Fibroblast of pulmonary artery (primary cell): ENCODE data around the gene REPS2.

Source experiments
- DNase-seq: peaks from one replicate; pipeline ENCODE4 v3.0.0-alpha.2; 2010; ENCODE audit warnings: low read depth
- H3K4me3 ChIP-seq: replicated peaks from 2 replicates; pipeline ENCODE4 v1.5.1; 2011; ENCODE audit warnings: low read depth, mild to moderate bottlenecking, control low read depth, low read length, moderate library complexity
- CTCF ChIP-seq: IDR thresholded peaks from 2 replicates; pipeline ENCODE4 v1.5.1; 2011; ENCODE audit warnings: mild to moderate bottlenecking, control low read depth, low read length, inconsistent platforms; ENCODE audit errors: missing control alignments

The REPS2 gene

GRCh38 chrX:17014216-17014615, 67.8 kb downstream of the REPS2 start:
- no peak for TF ChIP-seq CTCF
- H3K4me3 ChIP-seq: no peak overlapping the region
- DNase-seq: no peak

- no peak overlapping the region for H3K4me3 ChIP-seq
- DNase-seq: no peak
- TF ChIP-seq CTCF: no peak
These were observed 70.7 kb downstream of the REPS2 start for GRCh38 chrX:17017134-17017533.

GRCh38 chrX:17020356-17020755, 73.9 kb downstream of the REPS2 start:
- no peak for DNase-seq
- no peak for TF ChIP-seq CTCF

GRCh38 chrX:17020851-17021821, 74.7 kb downstream of the REPS2 start:
- TF ChIP-seq CTCF: no peak
- DNase-seq: no peak
- no peak overlapping the region for H3K4me3 ChIP-seq

More at GRCh38 chrX:17020356-17020755, 73.9 kb downstream of the REPS2 start:
- no peak overlapping the region for H3K4me3 ChIP-seq

GRCh38 chrX:17021851-17022604, 75.6 kb downstream of the REPS2 start:
- DNase-seq: peak; percentile 46
- TF ChIP-seq CTCF: no peak
- H3K4me3 ChIP-seq: no peak overlapping the region

- no peak overlapping the region for H3K4me3 ChIP-seq
- DNase-seq: no peak
- no peak for TF ChIP-seq CTCF
These were observed 77.2 kb downstream of the REPS2 start for GRCh38 chrX:17023661-17024060.
